Endothelial cell (in vitro differentiated cells): ENCODE results near the gene ARHGEF4. TPM values are rescaled to one million over a fixed set of nuclear protein-coding genes. Genes with fewer than 3 reads are reported as not detected.

Source experiments
- DNase-seq: peaks from one replicate; pipeline ENCODE4 v3.0.0; 2021; ENCODE audit warnings: low spot score
- H3K27ac Mint-ChIP-seq: one replicate; pipeline ENCODE4 v1.8.0; 2021; ENCODE audit warnings: mixed read lengths, inconsistent platforms; ENCODE audit not compliant: unreplicated experiment
- H3K27me3 Mint-ChIP-seq: one replicate; pipeline ENCODE4 v1.8.0; 2021; ENCODE audit warnings: mild to moderate bottlenecking, moderate library complexity, mixed read lengths, inconsistent platforms; ENCODE audit not compliant: unreplicated experiment
- H3K36me3 Mint-ChIP-seq: one replicate; pipeline ENCODE4 v1.8.0; 2021; ENCODE audit warnings: mild to moderate bottlenecking, low read depth, mixed read lengths, inconsistent platforms; ENCODE audit not compliant: unreplicated experiment
- H3K4me1 Mint-ChIP-seq: one replicate; pipeline ENCODE4 v1.8.0; 2021; ENCODE audit warnings: mild to moderate bottlenecking, mixed read lengths, inconsistent platforms; ENCODE audit not compliant: unreplicated experiment
- H3K4me3 Mint-ChIP-seq: one replicate; pipeline ENCODE4 v1.8.0; 2021; ENCODE audit warnings: mild to moderate bottlenecking, mixed read lengths, inconsistent platforms; ENCODE audit not compliant: unreplicated experiment
- H3K9me3 Mint-ChIP-seq: one replicate; pipeline ENCODE4 v1.8.0; 2021; ENCODE audit warnings: mixed read lengths, inconsistent platforms; ENCODE audit not compliant: unreplicated experiment
- CTCF ChIP-seq: fragments of 200-600 bp; sonication (generic); IDR thresholded peaks from one replicate; pipeline ENCODE4 v1.5.0; 2021; ENCODE audit warnings: antibody characterized with exemption; ENCODE audit not compliant: unreplicated experiment
- total RNA-seq: library from RNA; stranded (reverse); fragmentation: NEBNext Ultra II Directional; extraction: Animal tissue kit (Norgen Biotek cat#: 25700); gene quantifications from one replicate; pipeline ENCODE4 v1.2.1, GENCODE V29; 2021; ENCODE audit not compliant: unreplicated experiment

ARHGEF4 gene
- total RNA-seq, 1 donor from 2014 or later, result 10.3 TPM

GRCh38 chr2:130831356-130831755 is 5.4 kb upstream of the ARHGEF4 start:
- Mint-ChIP-seq H3K9me3 (no peaks in the 10 kb centered on the region), H3K27me3 (peaks cover 13% of the 10 kb centered on the region), H3K4me3 (no peak overlapping the region), H3K27ac (no peak overlapping the region), H3K4me1 (no peaks in the 10 kb centered on the region), H3K36me3 (no peaks in the 10 kb centered on the region)
- DNase-seq, result no peak
- TF ChIP-seq CTCF, result no peak

DNA sequence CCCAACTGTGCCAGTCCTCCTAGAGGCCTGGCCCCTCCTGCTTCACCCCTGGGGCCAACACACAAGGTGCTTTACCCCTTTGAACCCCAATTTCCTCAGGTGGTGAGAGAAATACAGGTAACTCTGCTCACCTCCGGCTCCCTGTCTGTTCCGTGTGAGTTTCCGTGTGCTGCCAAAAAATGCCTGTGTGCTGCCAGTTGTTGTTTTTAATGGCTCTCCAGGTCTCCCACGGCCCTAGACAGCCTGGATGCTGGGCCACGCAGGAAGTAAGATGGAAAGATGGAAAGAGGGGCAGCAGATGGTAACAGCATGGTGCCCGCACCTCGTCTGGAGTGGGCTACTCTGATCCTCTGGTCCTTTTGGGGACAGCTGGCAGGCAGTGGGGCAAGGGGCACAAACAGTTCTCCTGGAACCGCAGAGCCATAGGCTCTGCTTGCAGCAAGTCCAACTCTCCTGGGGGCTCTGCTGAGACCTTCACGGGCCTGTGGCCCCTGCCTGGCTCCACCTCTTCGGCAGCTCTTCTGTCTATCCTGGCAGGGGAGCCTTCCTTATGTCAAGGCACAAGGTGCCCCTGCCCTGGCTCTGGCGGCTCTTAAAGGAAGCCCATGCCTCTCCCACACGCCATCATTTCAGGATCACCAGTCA is 4.3 kb upstream of the ARHGEF4 start:
- Mint-ChIP-seq H3K27ac (no peak overlapping the region), H3K36me3 (no peaks in the 10 kb centered on the region)

GRCh38 chr2:130834091-130834930 is 2.4 kb upstream of the ARHGEF4 start:
- Mint-ChIP-seq H3K27me3 (peaks cover 20% of the 10 kb centered on the region), H3K9me3 (no peaks in the 10 kb centered on the region), H3K36me3 (no peaks in the 10 kb centered on the region), H3K4me1 (no peaks in the 10 kb centered on the region), H3K4me3 (no peak overlapping the region), H3K27ac (no peak overlapping the region)
- no peak for TF ChIP-seq CTCF
- no peak for DNase-seq

More for the DNA sequence above, 4.3 kb upstream of the ARHGEF4 start:
- TF ChIP-seq CTCF, result no peak
- H3K9me3 Mint-ChIP-seq, result no peaks in the 10 kb centered on the region
- peaks cover 12% of the 10 kb centered on the region for H3K27me3 Mint-ChIP-seq
- H3K4me3 Mint-ChIP-seq, result no peak overlapping the region
- DNase-seq, result no peak
- H3K4me1 Mint-ChIP-seq, result no peaks in the 10 kb centered on the region

- Mint-ChIP-seq H3K27me3 (peaks cover 23% of the 10 kb centered on the region), H3K36me3 (no peaks in the 10 kb centered on the region), H3K27ac (no peak overlapping the region), H3K9me3 (no peaks in the 10 kb centered on the region), H3K4me1 (no peaks in the 10 kb centered on the region), H3K4me3 (no peak overlapping the region)
- TF ChIP-seq CTCF, result no peak
- no peak for DNase-seq
These were observed 1.6 kb upstream of the ARHGEF4 start for GRCh38 chr2:130834931-130835765.
